Stromal cell of bone marrow (primary cell): ENCODE results near the gene KCNIP1.

Experiments
- DNase-seq: peaks from one replicate; pipeline ENCODE4 v3.0.0-alpha.2; 2012; ENCODE audit warnings: low read depth

The KCNIP1 gene

DNA sequence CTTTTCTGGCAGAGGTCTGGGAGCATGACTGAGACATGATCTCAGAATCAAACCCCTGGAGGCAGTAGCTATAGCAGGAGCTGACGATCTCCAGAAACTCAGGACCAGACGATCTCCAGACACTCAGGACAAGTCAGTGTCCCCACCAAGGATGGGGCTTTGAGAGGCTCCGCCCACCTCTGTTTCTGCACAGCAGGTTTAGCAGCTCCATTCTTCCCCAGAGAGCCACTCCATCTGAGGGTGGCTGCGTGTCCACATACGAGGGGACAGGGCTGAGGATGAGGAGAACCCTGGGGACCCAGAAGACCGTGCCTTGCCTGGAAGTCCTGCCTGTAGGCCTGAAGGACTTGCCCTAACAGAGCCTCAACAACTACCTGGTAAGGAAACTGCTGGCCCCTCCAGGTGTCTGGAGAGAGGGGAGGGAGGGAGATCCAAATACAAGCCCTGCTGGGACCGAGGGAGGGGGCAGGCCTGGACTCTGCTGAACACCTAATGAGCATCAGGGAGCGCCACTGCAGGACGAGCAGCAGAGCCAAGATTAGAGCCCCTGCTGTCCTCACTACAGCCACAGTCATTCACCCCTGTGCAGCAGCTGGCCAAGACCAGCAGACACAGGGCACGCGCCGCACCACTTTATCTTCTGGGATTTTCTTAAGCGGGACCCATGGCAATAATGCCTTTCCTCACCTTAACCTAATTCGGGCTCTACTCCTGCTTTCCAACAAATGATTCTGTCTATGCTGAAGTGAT, 279.9 kb downstream of the KCNIP1 start, which contains the start of gene GABRP:
Gene GABRP (plus strand): TSS at position 228 of the 750 bp plus-strand sequence. CDS start 4,891 bp downstream, outside the sequence.
- DNase-seq = no peak

DNA sequence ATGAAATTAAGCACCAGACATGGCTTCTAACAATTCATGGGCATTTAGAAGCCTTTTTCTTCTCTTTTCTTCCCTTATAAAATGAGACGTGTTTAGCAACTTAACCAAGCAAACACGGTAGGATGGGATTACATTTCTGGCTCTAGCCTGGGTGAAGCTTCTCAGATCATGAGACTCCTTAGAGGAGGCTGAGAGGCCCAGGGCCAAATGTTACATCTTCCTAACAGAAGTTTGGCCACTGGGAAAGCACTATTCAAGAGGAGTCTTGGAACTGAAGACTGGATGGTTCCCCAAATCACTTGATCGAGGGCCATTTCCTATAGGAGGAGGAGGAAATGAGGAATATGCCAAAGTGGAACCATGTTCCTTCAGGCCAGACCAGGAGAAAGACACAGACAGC, 281.6 kb downstream of the KCNIP1 start:
- DNase-seq = no peak
